Skeletal muscle cell (primary cell): ENCODE data around the gene SMYD2.

Source experiments
- DNase-seq: peaks from one replicate; pipeline ENCODE4 v3.0.0-alpha.2; 2010; ENCODE audit warnings: low read depth
- H3K4me3 ChIP-seq: 2 replicates; pipeline ENCODE4 v1.5.1; 2011; ENCODE audit warnings: low read depth, mild to moderate bottlenecking, control low read depth, low read length, moderate library complexity

The SMYD2 gene

GRCh38 chr1:214349781-214350180, 68.8 kb downstream of the SMYD2 start:
- H3K4me3 ChIP-seq, result no peak overlapping the region
- DNase-seq, result no peak

DNA sequence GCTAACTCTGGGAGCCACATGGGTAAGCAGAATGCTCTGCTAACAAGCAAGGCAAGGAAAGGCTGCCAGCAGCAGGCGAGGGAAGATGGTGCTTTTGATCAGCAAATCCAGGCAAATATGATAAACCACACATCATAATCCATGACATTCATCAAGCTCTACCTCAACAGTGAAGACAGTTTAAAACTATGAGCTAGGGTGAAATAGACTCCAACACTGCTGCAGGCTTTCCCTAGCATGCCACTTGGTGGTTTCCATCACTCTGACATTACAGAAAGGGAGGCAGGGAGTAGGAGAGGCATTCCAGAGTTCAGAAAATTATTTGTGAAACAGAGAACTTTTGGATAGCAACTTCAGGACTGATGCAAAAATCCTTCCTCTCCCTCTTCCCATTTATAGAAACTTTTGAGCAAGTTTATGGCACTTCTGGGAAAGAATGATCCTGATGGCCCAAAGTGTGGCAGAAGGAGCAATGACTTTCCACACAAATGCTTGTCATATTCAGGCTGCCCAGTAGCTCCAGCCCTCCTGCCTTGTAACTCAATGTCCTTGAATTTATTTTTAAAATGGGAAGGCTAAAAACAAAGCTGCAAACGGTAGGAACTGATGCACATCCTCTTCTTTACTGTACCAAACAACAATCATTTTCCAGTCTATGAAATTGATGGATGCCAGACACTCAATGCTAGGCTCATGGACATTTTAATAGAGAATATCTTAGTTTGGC, 70.8 kb downstream of the SMYD2 start:
- DNase-seq, result no peak
- no peak overlapping the region for H3K4me3 ChIP-seq

DNA sequence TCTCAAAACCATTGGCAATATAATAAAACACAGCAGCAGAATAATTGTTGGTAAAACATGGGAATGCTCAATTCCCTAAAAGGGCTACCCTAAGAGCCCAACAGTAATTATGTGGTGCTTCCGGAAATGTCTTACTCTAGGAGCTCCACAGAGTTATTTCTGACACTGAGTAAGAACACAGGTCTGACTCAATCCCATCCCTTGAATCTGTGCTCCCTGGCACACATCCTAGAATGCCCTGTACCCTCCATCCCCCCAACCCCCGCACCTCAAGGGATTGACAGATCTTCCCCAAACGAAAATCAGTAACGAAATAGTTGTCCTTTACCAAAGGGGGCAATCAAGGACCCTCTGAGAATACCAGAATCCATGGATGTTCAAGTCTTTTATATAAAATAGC, 71.9 kb downstream of the SMYD2 start:
- DNase-seq, result no peak
- H3K4me3 ChIP-seq, result no peak overlapping the region

- no peak overlapping the region for H3K4me3 ChIP-seq
- DNase-seq, result no peak
These were observed 73.6 kb downstream of the SMYD2 start for GRCh38 chr1:214354440-214355148.

- no peak for DNase-seq
- no peak overlapping the region for H3K4me3 ChIP-seq
These were observed 79.2 kb downstream of the SMYD2 start for GRCh38 chr1:214360116-214360515.

GRCh38 chr1:214360525-214361164, 79.7 kb downstream of the SMYD2 start:
- DNase-seq, result no peak
- H3K4me3 ChIP-seq, result no peak overlapping the region

DNA sequence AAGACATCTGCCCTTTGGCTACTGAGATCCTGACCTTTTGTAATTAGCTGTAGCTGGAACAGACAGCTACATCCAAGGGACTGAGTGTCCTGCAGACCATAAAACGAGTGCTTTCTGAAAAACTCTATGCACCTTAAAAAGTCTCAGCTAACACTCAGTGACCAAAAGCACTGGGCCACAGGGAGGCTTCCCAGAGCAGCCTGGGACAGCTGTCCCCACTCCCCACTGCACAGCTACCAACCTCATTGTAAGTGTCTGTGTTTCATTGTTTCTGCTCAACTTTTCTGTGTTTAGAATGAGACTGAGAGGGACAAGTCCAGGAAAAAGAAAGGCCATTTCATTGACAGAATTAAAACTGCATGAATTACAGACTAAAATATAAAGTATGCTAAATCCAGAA, 80.7 kb downstream of the SMYD2 start:
- DNase-seq, result no peak

DNA sequence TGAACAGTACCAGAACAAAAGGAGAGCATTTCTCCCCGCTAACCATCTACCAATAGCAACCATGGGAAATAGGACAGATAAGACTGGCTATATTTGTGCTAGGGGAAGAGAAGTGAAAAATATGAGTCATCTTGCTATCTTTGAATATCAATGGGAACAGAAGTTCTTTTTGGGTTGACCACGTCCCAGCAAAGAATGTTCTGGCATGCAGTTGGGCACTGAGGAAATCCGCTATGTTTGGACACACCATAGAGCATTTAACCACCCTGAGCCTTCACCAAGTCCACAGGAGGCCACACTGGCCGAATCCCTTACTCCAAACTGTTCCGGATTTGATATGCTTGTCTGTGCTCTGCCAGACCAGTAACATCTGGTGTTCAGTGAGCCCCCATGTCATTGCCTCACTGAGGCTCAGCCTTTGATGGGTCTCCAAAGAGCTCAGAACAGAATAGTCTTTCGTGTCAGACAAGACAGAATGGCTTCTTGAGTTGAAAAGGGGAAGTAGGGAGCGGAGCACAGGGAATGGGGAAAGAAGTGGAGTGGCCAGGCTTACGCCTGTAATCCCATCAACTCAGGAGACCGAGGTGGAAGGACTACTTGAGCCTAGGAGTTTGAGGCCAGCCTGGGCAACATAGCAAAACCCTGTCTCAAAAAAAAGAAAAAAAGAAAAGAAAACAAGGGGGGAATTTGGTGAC, 81.4 kb downstream of the SMYD2 start:
- DNase-seq, result no peak
- H3K4me3 ChIP-seq, result no peak overlapping the region

More for the DNA sequence above, 80.7 kb downstream of the SMYD2 start:
- H3K4me3 ChIP-seq, result no peak overlapping the region

DNA sequence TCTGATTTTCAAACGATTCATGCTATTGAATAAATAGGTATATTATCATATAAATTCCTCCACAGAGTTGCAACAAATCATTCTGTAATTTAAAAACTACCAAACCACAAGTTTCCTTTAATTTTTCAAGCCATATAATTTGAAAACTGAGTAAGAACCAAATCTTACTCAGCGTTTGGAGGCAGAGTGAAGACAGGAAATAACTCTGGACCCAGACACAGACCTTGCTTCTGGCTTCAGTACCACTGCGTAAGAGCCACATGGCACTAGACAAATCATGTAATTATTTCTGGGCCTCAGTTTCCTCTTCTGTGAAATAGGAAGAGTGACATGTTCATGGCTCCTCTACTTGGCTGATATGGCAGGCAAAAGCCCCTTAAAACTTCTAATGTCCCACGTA, 82.4 kb downstream of the SMYD2 start:
- no peak for DNase-seq
- H3K4me3 ChIP-seq, result no peak overlapping the region

GRCh38 chr1:214364386-214364785, 83.4 kb downstream of the SMYD2 start:
- DNase-seq, result no peak
- H3K4me3 ChIP-seq, result no peak overlapping the region

DNA sequence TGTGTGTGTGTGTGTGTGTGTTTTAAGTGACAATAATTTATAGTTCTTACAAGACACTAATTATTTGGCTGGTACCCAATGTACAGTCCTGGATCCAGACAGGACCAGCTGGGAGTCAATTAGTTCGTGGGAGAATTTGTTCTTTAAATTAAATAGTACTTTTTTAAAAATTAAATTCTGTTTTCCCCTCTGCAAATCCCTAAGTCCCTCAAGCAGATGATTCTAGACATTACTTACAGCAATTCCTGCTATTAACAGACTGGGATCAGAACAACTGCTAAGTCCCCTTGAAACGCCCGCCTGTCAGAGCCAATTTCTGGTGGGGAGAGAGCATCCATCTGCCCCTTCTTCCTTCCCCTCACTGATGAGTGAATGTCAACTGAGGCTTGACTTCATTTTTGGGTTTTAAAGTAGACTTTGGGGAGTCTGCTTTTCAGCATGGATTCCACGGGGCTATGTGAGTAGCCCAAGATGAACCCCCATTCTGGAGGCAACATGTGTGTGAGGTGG, 83.9 kb downstream of the SMYD2 start:
- no peak overlapping the region for H3K4me3 ChIP-seq
- DNase-seq, result no peak

DNA sequence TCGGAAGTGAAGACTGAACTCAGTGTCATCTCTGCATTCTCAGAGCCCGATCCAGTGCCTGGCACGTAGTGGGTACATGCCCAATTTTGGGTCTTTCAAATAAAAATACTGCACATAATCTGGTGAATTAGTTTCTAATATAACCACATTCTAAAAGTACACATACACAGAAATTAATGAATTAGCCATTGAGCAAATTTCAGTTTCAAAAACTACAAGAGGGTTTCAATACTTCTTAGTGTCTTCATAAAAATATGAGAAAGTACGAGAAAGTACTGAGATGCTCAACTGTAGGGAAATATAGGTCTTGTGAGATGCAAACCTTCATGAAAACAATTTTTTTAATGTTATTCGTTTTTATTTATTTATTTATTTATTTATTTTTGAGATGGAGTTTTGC, 86.9 kb downstream of the SMYD2 start:
- DNase-seq, result no peak
- no peak overlapping the region for H3K4me3 ChIP-seq

DNA sequence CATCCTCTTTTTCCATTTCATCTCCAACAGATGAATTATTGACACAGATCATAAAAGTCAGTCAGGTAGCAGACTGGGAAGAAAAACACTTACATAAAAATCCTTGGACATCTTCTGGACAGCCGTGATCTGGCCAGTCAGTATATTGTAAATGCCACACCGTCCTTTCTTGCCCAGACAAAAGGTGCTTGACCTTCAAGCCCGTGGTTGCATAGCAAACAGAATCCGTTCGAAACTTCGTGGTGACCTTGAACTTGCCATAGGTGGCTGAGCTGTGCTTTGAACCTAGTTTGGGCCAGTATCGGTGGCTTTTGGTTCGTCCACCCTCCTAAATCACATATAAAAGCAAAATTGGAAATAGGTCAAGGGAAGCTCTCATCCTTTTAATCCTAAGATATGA, 88.4 kb downstream of the SMYD2 start:
- DNase-seq, result no peak

GRCh38 chr1:214370615-214371014, 89.7 kb downstream of the SMYD2 start:
- no peak overlapping the region for H3K4me3 ChIP-seq
- DNase-seq, result no peak

More for the DNA sequence above, 88.4 kb downstream of the SMYD2 start:
- no peak overlapping the region for H3K4me3 ChIP-seq

GRCh38 chr1:214372092-214372491, 91.1 kb downstream of the SMYD2 start:
- no peak overlapping the region for H3K4me3 ChIP-seq
- DNase-seq, result no peak

DNA sequence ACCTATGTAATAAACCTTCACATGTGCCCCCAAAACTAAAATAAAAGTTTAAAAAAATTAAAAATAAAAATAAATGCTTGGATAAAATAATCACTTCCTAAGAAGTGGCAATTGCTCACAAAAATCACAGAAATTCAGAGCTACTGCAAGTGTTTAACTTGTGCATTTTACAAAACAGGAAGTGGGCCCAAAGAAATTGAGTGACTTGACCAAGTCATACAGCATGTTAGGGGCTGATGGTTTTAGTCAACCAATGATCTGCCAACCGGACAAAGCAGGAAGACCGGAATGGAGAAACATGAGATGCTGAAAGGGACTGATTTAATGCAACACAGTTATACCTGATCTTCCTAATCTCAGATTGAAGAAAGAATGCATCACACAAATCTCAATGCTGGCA, 96.5 kb downstream of the SMYD2 start:
- no peak overlapping the region for H3K4me3 ChIP-seq
- no peak for DNase-seq

- no peak for DNase-seq
- H3K4me3 ChIP-seq, result no peak overlapping the region
These were observed 96.9 kb downstream of the SMYD2 start for GRCh38 chr1:214377886-214378285.

DNA sequence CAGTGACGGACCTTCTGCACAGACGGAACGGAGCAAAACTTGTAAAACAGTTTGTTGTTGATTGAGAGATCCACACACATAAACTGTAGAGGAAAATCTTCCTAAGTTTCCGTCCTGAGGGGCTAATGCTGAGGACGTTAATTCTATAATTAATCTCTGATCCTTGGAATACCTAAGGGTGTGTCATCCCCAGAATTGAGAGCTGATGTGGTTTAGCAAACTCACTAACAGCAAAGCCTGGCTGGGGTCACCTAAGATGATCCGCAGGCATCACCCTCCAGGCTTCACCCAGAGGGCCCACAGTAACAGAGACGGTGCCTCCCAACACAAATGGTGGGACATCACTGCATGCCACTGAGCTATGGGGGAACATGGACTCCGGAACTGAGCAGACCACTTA, 97.5 kb downstream of the SMYD2 start:
- H3K4me3 ChIP-seq, result no peak overlapping the region
- DNase-seq, result no peak

GRCh38 chr1:214379236-214379970, 98.4 kb downstream of the SMYD2 start:
- H3K4me3 ChIP-seq, result no peak overlapping the region
- no peak for DNase-seq
